Right lobe of liver (tissue), 4 donors: ENCODE results near the gene GABRP.

Experiments used
- POLR2A ChIP-seq: fragments of 450-650 bp; IDR thresholded peaks from one replicate; pipeline ENCODE4 v1.6.1; 2017; ENCODE audit warnings: antibody characterized with exemption, mild to moderate bottlenecking
- TF ChIP-seq, protein P1 (sequence below), 4 donors: fragments of 200-600 bp in 3 of 4; fragments of 450-650 bp in 1 of 4; IDR thresholded peaks; one replicate each; pipeline versions ENCODE4 v1.5.1 to v1.8.0; 2016 to 2022; ENCODE audit warnings: antibody characterized with exemption in 4 of 4, mild to moderate bottlenecking in 2 of 4
- donor health status: DM: no; HTN: no; CAD: no.
- donor health status: DM: no; HTN: no; CAD: no.
- donor health status: DM: no; HTN: yes; CAD: no.

- TF ChIP-seq, protein P1, sequence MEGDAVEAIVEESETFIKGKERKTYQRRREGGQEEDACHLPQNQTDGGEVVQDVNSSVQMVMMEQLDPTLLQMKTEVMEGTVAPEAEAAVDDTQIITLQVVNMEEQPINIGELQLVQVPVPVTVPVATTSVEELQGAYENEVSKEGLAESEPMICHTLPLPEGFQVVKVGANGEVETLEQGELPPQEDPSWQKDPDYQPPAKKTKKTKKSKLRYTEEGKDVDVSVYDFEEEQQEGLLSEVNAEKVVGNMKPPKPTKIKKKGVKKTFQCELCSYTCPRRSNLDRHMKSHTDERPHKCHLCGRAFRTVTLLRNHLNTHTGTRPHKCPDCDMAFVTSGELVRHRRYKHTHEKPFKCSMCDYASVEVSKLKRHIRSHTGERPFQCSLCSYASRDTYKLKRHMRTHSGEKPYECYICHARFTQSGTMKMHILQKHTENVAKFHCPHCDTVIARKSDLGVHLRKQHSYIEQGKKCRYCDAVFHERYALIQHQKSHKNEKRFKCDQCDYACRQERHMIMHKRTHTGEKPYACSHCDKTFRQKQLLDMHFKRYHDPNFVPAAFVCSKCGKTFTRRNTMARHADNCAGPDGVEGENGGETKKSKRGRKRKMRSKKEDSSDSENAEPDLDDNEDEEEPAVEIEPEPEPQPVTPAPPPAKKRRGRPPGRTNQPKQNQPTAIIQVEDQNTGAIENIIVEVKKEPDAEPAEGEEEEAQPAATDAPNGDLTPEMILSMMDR (IDR thresholded peaks at IDR 0.05), result no peak
- TF ChIP-seq POLR2A, result no peak
Measured at GRCh38 chr5:170781946-170782345, 1.6 kb upstream of the GABRP start.
